ENCODE results near the gene BDH2.

DNA sequence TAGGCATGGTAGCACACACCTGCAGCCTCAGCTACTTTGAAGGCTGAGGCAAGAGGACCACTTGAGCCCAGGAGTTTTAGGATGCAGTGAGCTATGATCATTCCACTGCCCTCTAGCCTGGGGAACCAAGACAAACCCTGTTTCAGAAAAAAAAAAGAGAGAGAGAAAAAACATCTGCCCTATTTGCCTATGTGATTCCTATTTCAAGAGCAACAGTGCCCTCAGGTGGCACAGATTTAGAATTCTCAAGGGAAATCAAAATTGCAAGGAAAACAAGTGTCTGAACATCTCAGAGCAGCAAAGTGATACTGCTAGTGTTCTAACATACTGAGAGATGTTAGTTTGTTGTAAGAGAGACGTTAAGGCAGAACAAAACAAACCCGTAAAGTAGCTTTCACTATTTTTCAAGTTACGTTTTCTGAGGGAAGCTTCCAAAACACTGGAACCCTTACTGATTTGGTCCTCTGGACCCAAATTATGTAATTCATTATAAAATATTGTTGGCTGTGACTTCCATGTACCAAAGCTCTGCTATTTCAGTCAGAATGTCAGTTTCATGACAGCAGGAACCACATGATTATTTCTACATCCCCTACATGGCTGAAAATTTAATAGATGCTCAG, 7.9 kb downstream of the BDH2 start:
- TF ChIP-seq, protein P1, sequence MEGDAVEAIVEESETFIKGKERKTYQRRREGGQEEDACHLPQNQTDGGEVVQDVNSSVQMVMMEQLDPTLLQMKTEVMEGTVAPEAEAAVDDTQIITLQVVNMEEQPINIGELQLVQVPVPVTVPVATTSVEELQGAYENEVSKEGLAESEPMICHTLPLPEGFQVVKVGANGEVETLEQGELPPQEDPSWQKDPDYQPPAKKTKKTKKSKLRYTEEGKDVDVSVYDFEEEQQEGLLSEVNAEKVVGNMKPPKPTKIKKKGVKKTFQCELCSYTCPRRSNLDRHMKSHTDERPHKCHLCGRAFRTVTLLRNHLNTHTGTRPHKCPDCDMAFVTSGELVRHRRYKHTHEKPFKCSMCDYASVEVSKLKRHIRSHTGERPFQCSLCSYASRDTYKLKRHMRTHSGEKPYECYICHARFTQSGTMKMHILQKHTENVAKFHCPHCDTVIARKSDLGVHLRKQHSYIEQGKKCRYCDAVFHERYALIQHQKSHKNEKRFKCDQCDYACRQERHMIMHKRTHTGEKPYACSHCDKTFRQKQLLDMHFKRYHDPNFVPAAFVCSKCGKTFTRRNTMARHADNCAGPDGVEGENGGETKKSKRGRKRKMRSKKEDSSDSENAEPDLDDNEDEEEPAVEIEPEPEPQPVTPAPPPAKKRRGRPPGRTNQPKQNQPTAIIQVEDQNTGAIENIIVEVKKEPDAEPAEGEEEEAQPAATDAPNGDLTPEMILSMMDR (IDR thresholded peaks at IDR 0.05): peak in 1 of 3 experiments; percentile 17
- no peak for TF ChIP-seq POLR2A (IDR thresholded peaks at IDR 0.05)

All from vagina (tissue), 2 donors.